HepG2 (cell line): Measurements from ENCODE around the gene MMP17. TPM values are rescaled to one million over a fixed set of nuclear protein-coding genes. Genes with fewer than 3 reads are reported as not detected.

Experiments
- ATF1 ChIP-seq: IDR thresholded peaks from 2 replicates; pipeline ENCODE4 v1.6.1; 2016; ENCODE audit warnings: mild to moderate bottlenecking, control low read depth
- ATF2 ChIP-seq: sonication (generic); formaldehyde crosslinking; IDR thresholded peaks from 2 replicates; pipeline ENCODE4 v1.4.0; 2020; ENCODE audit warnings: missing genetic modification reagents
- ATM ChIP-seq: fragments of 450-650 bp; IDR thresholded peaks from 2 replicates; pipeline ENCODE4 v1.7.1; 2017; ENCODE audit warnings: mild to moderate bottlenecking, borderline replicate concordance
- FIP1L1 ChIP-seq: fragments of 200-400 bp; formaldehyde crosslinking; IDR thresholded peaks from 2 replicates; pipeline ENCODE4 v1.6.1; 2018; ENCODE audit warnings: low read depth, mild to moderate bottlenecking, low read length, moderate library complexity, borderline replicate concordance; ENCODE audit not compliant: insufficient read depth
- MXD4 ChIP-seq: IDR thresholded peaks from 2 replicates; pipeline ENCODE4 v1.6.1; 2016; ENCODE audit warnings: mild to moderate bottlenecking, missing biosample characterization, missing genetic modification reagents
- POGZ ChIP-seq: sonication (generic); formaldehyde crosslinking; IDR thresholded peaks from 2 replicates; pipeline ENCODE4 v1.4.0; 2020; ENCODE audit warnings: mild to moderate bottlenecking, missing genetic modification reagents
- POLR2G ChIP-seq: fragments of 200-400 bp; formaldehyde crosslinking; IDR thresholded peaks from 2 replicates; pipeline ENCODE4 v1.6.1; 2018; ENCODE audit warnings: mild to moderate bottlenecking, low read depth, low read length, moderate library complexity
- PRPF4 ChIP-seq: fragments of 200-400 bp; formaldehyde crosslinking; IDR thresholded peaks from 2 replicates; pipeline ENCODE4 v1.6.1; 2016; ENCODE audit warnings: low read length, low read depth; ENCODE audit not compliant: poor library complexity, severe bottlenecking
- SMAD1 ChIP-seq: sonication (generic); formaldehyde crosslinking; IDR thresholded peaks from 2 replicates; pipeline ENCODE4 v1.4.0; 2020; ENCODE audit warnings: missing genetic modification reagents, low read depth, mild to moderate bottlenecking, borderline replicate concordance
- SMAD9 ChIP-seq: sonication (generic); formaldehyde crosslinking; IDR thresholded peaks from 2 replicates; pipeline ENCODE4 v1.5.1; 2020; ENCODE audit warnings: mild to moderate bottlenecking, missing genetic modification reagents
- TEAD3 ChIP-seq: optimal IDR thresholded peaks from 2 replicates; pipeline ENCODE3; 2016; ENCODE audit warnings: borderline replicate concordance
- TOPORS ChIP-seq: sonication (generic); formaldehyde crosslinking; IDR thresholded peaks from 2 replicates; pipeline ENCODE4 v1.8.0; 2023; ENCODE audit warnings: mild to moderate bottlenecking, missing genetic modification reagents
- ZBTB10 ChIP-seq: sonication (generic); formaldehyde crosslinking; IDR thresholded peaks from 2 replicates; pipeline ENCODE4 v1.4.0; 2020; ENCODE audit warnings: missing genetic modification reagents, borderline replicate concordance
- ZBTB37 ChIP-seq: sonication (generic); formaldehyde crosslinking; IDR thresholded peaks from 2 replicates; pipeline ENCODE4 v1.4.0; 2020; ENCODE audit warnings: mild to moderate bottlenecking, missing genetic modification reagents
- ZNF282 ChIP-seq: fragments of 450-650 bp; IDR thresholded peaks from 2 replicates; pipeline ENCODE4 v1.6.1; 2018; ENCODE audit not compliant: partially characterized antibody
- ZNF333 ChIP-seq: sonication (generic); formaldehyde crosslinking; IDR thresholded peaks from 2 replicates; pipeline ENCODE4 v1.4.0; 2020; ENCODE audit warnings: mild to moderate bottlenecking, missing genetic modification reagents, borderline replicate concordance
- ZNF382 ChIP-seq: sonication (generic); formaldehyde crosslinking; IDR thresholded peaks from 2 replicates; pipeline ENCODE4 v1.5.0; 2020; ENCODE audit warnings: missing genetic modification reagents, mild to moderate bottlenecking, borderline replicate concordance
- ZNF510 ChIP-seq: sonication (generic); formaldehyde crosslinking; IDR thresholded peaks from 2 replicates; pipeline ENCODE4 v1.4.0; 2020; ENCODE audit warnings: low read depth, mild to moderate bottlenecking, missing genetic modification reagents
- ZNF619 ChIP-seq: sonication (generic); formaldehyde crosslinking; IDR thresholded peaks from 2 replicates; pipeline ENCODE4 v1.4.0; 2020; ENCODE audit warnings: mild to moderate bottlenecking, missing genetic modification reagents
- ZSCAN21 ChIP-seq: sonication (generic); formaldehyde crosslinking; IDR thresholded peaks from 2 replicates; pipeline ENCODE4 v1.8.0; 2022; ENCODE audit warnings: mild to moderate bottlenecking, missing genetic modification reagents, moderate library complexity, borderline replicate concordance
- ZSCAN29 ChIP-seq: sonication (generic); formaldehyde crosslinking; conservative IDR thresholded peaks from 2 replicates; pipeline ENCODE4 v1.4.0; 2020; ENCODE audit warnings: mild to moderate bottlenecking, missing genetic modification reagents
- polyA plus RNA-seq, 8 experiments: library from polyadenylated mRNA; depleted of rRNA in 3 of 8; stranded (reverse) in 7 of 8; unstranded in 1 of 8; fragments of >200 nt; fragmentation: Illumina TruSeq in 4 of 8; extraction: Trizol in 4 of 8; gene quantifications; 2 replicates each; pipeline versions ENCODE4 v1.2.1 to v1.2.3, GENCODE V29; 2011 to 2016; ENCODE audit warnings: low read depth in 4 of 8, missing spikeins in 1 of 8, mixed read lengths in 1 of 8; ENCODE audit not compliant: insufficient read depth in 1 of 8
- total RNA-seq, 5 experiments: library from RNA; depleted of rRNA; stranded (reverse); fragments of >200 nt; fragmentation: Illumina TruSeq; extraction: Trizol; gene quantifications; 2 replicates each; pipeline ENCODE4 v1.2.3, GENCODE V29; 2016; ENCODE audit warnings: low read depth in 1 of 5
- TF ChIP-seq, protein P1 (sequence below): sonication (generic); formaldehyde crosslinking; conservative IDR thresholded peaks from 2 replicates; pipeline ENCODE4 v1.4.0; 2020; ENCODE audit warnings: missing genetic modification reagents
- TF ChIP-seq, protein P2 (sequence below): sonication (generic); formaldehyde crosslinking; IDR thresholded peaks from 2 replicates; pipeline ENCODE4 v1.8.0; 2022; ENCODE audit warnings: mild to moderate bottlenecking, missing genetic modification reagents, moderate library complexity

MMP17 gene
- total and polyA plus RNA-seq, 2 of the 13 experiments (the other 11 are each of a cell fraction or from before 2014, with no cell fraction given) = 0.55 to 0.80 TPM

GRCh38 chr12:131862084-131862441, 33.9 kb downstream of the MMP17 start (continued):
- TF ChIP-seq ZBTB10 (CRISPR knock-in tag) = peak; percentile 81; the same call in 1 of the 2 replicates
- TF ChIP-seq ZNF382 (CRISPR knock-in tag) = no peak
- TF ChIP-seq ZNF333 (CRISPR knock-in tag) = no peak
- no peak for TF ChIP-seq ZNF510 (CRISPR knock-in tag)
- TF ChIP-seq SMAD1 = no peak
- TF ChIP-seq SMAD9 = no peak
- TF ChIP-seq PRPF4 = no peak
- TF ChIP-seq FIP1L1 = no peak
- no peak for TF ChIP-seq ATF1 (CRISPR knock-in tag)
- TF ChIP-seq TOPORS (CRISPR knock-in tag) = 0 out of 2 replicates have a peak, but pooled peaks have one; percentile 43
- TF ChIP-seq ZSCAN29 (CRISPR knock-in tag) = no peak
- TF ChIP-seq, protein P1, sequence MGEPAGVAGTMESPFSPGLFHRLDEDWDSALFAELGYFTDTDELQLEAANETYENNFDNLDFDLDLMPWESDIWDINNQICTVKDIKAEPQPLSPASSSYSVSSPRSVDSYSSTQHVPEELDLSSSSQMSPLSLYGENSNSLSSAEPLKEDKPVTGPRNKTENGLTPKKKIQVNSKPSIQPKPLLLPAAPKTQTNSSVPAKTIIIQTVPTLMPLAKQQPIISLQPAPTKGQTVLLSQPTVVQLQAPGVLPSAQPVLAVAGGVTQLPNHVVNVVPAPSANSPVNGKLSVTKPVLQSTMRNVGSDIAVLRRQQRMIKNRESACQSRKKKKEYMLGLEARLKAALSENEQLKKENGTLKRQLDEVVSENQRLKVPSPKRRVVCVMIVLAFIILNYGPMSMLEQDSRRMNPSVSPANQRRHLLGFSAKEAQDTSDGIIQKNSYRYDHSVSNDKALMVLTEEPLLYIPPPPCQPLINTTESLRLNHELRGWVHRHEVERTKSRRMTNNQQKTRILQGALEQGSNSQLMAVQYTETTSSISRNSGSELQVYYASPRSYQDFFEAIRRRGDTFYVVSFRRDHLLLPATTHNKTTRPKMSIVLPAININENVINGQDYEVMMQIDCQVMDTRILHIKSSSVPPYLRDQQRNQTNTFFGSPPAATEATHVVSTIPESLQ = no peak
- TF ChIP-seq ZBTB37 (CRISPR knock-in tag) = peak; percentile 69; the same call in 1 of the 2 replicates
- TF ChIP-seq TEAD3 = peak; percentile 49
- no peak for TF ChIP-seq ATM
- no peak for TF ChIP-seq MXD4
- TF ChIP-seq ATF2 (CRISPR knock-in tag) = no peak
- TF ChIP-seq, protein P2, sequence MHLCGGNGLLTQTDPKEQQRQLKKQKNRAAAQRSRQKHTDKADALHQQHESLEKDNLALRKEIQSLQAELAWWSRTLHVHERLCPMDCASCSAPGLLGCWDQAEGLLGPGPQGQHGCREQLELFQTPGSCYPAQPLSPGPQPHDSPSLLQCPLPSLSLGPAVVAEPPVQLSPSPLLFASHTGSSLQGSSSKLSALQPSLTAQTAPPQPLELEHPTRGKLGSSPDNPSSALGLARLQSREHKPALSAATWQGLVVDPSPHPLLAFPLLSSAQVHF (CRISPR knock-in tag) = no peak
- no peak; the same call in 1 of the 2 replicates for TF ChIP-seq POLR2G
- TF ChIP-seq POGZ (CRISPR knock-in tag) = peak; percentile 83
- no peak for TF ChIP-seq ZNF282
- 0 out of 2 replicates have a peak, but pooled peaks have one; percentile 44 for TF ChIP-seq ZSCAN21
- no peak for TF ChIP-seq ZNF619 (CRISPR knock-in tag)
